SK-N-SH treated with all-trans-retinoic acid at 6 μM for 48 hours (cell line): ENCODE data around the gene DNMBP.

Experiments
- BACH2 ChIP-seq: fragments of 250-450 bp; sonication (Bioruptor Pico); IDR thresholded peaks from 2 replicates; pipeline ENCODE4 v1.9.0; 2021; ENCODE audit warnings: mild to moderate bottlenecking, borderline replicate concordance
- PATZ1 ChIP-seq: fragments of 250-450 bp; sonication (Bioruptor Pico); IDR thresholded peaks from 2 replicates; pipeline ENCODE4 v1.8.0; 2020; ENCODE audit warnings: mild to moderate bottlenecking, moderate library complexity, borderline replicate concordance
- RARB ChIP-seq: fragments of 250-450 bp; sonication (Bioruptor Pico); IDR thresholded peaks from 2 replicates; pipeline ENCODE4 v1.8.0; 2021; ENCODE audit warnings: mild to moderate bottlenecking, moderate library complexity
- SNAI2 ChIP-seq: fragments of 250-450 bp; sonication (Bioruptor Pico); IDR thresholded peaks from 2 replicates; pipeline ENCODE4 v1.5.0; 2020; ENCODE audit warnings: mild to moderate bottlenecking, moderate library complexity
- TCF4 ChIP-seq: fragments of 250-450 bp; sonication (Bioruptor Pico); IDR thresholded peaks from 2 replicates; pipeline ENCODE4 v1.8.0; 2021; ENCODE audit warnings: mild to moderate bottlenecking, moderate library complexity, borderline replicate concordance
- ZFP3 ChIP-seq: fragments of 250-450 bp; sonication (Bioruptor Pico); IDR thresholded peaks from 2 replicates; pipeline ENCODE4 v1.5.0; 2020; ENCODE audit warnings: mild to moderate bottlenecking, moderate library complexity
- ZFP30 ChIP-seq: fragments of 450-650 bp; formaldehyde crosslinking; IDR thresholded peaks from 2 replicates; pipeline ENCODE4 v1.5.0; 2022; ENCODE audit warnings: mild to moderate bottlenecking, moderate library complexity
- ZNF8 ChIP-seq: fragments of 450-650 bp; formaldehyde crosslinking; IDR thresholded peaks from 2 replicates; pipeline ENCODE4 v1.5.0; 2020; ENCODE audit warnings: mild to moderate bottlenecking, moderate library complexity
- TF ChIP-seq, protein P1 (sequence below): fragments of 250-450 bp; sonication (Bioruptor Pico); IDR thresholded peaks from 2 replicates; pipeline ENCODE4 v1.5.1; 2020; ENCODE audit warnings: low read depth, mild to moderate bottlenecking, moderate library complexity
- TF ChIP-seq, protein P2 (sequence below): fragments of 250-450 bp; sonication (Bioruptor Pico); IDR thresholded peaks from 2 replicates; pipeline ENCODE4 v1.5.0; 2020; ENCODE audit warnings: mild to moderate bottlenecking, moderate library complexity

DNA sequence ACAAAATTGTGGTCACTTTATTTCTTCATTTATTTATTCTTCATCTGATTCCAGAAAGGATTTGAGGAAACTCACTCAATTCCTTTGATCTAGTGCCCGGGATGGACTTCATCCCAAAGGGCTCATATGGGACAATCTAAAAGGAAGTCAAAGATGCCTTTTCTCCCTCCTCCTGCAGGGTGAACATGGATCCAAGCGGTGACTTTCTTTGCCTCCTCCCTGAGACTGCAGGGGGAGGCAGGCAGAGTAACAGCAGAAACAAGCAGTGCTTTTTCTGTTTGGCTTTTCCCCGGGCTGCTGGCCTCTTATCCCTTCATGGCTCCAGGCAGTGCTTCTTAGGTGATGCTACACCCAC, 10.0 kb upstream of the DNMBP start:
- TF ChIP-seq ZFP30, result no peak
- TF ChIP-seq PATZ1 (CRISPR knock-in tag), result no peak
- no peak for TF ChIP-seq BACH2
- no peak for TF ChIP-seq RARB (CRISPR knock-in tag)
- TF ChIP-seq SNAI2 (CRISPR knock-in tag), result no peak
- TF ChIP-seq, protein P1, sequence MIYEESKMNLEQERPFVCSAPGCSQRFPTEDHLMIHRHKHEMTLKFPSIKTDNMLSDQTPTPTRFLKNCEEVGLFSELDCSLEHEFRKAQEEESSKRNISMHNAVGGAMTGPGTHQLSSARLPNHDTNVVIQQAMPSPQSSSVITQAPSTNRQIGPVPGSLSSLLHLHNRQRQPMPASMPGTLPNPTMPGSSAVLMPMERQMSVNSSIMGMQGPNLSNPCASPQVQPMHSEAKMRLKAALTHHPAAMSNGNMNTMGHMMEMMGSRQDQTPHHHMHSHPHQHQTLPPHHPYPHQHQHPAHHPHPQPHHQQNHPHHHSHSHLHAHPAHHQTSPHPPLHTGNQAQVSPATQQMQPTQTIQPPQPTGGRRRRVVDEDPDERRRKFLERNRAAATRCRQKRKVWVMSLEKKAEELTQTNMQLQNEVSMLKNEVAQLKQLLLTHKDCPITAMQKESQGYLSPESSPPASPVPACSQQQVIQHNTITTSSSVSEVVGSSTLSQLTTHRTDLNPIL, result no peak
- no peak for TF ChIP-seq ZNF8 (CRISPR knock-in tag)
- TF ChIP-seq TCF4 (CRISPR knock-in tag), result no peak
- TF ChIP-seq, protein P2, sequence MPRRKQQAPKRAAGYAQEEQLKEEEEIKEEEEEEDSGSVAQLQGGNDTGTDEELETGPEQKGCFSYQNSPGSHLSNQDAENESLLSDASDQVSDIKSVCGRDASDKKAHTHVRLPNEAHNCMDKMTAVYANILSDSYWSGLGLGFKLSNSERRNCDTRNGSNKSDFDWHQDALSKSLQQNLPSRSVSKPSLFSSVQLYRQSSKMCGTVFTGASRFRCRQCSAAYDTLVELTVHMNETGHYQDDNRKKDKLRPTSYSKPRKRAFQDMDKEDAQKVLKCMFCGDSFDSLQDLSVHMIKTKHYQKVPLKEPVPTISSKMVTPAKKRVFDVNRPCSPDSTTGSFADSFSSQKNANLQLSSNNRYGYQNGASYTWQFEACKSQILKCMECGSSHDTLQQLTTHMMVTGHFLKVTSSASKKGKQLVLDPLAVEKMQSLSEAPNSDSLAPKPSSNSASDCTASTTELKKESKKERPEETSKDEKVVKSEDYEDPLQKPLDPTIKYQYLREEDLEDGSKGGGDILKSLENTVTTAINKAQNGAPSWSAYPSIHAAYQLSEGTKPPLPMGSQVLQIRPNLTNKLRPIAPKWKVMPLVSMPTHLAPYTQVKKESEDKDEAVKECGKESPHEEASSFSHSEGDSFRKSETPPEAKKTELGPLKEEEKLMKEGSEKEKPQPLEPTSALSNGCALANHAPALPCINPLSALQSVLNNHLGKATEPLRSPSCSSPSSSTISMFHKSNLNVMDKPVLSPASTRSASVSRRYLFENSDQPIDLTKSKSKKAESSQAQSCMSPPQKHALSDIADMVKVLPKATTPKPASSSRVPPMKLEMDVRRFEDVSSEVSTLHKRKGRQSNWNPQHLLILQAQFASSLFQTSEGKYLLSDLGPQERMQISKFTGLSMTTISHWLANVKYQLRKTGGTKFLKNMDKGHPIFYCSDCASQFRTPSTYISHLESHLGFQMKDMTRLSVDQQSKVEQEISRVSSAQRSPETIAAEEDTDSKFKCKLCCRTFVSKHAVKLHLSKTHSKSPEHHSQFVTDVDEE (CRISPR knock-in tag), result no peak
- TF ChIP-seq ZFP3 (CRISPR knock-in tag), result no peak
